ENCODE results near the gene EDDM3A.
"Not testable (repeated sequence)": the region's sequence is repeated elsewhere in the genome, so short reads cannot be mapped to it uniquely, and the experiment has no call there.

The EDDM3A gene

GRCh38 chr14:20750194-20750593 is 4.5 kb downstream of the EDDM3A start:
- DNase-seq (ENCODE audit: insufficient read length, low spot score): no peak
- no peak for TF ChIP-seq TAF1 (IDR thresholded peaks at IDR 0.05; ENCODE audit: low read depth, low read length)
- no peak for TF ChIP-seq POLR2AphosphoS5 (IDR thresholded peaks at IDR 0.05; ENCODE audit: low read depth, low read length)
- no peak for TF ChIP-seq POLR2A (IDR thresholded peaks at IDR 0.05; ENCODE audit: low read depth, low read length)
- TF ChIP-seq POU2F2 (IDR thresholded peaks at IDR 0.05; ENCODE audit: low read depth, low read length): no peak
- no peak for TF ChIP-seq SPI1 (IDR thresholded peaks at IDR 0.05; ENCODE audit: low read depth, low read length)
- no peak for TF ChIP-seq PAX5 (IDR thresholded peaks at IDR 0.05; ENCODE audit: insufficient read depth, low read length, severe bottlenecking)
- no peak for FAIRE-seq

GRCh38 chr14:20751963-20752562 is 6.4 kb downstream of the EDDM3A start:
- no peak for DNase-seq (ENCODE audit: insufficient read length, low spot score)
- no peak for FAIRE-seq
- TF ChIP-seq POLR2A (IDR thresholded peaks at IDR 0.05; ENCODE audit: low read depth, low read length) (no peak), PAX5 (IDR thresholded peaks at IDR 0.05; ENCODE audit: insufficient read depth, low read length, severe bottlenecking) (no peak), TAF1 (IDR thresholded peaks at IDR 0.05; ENCODE audit: low read depth, low read length) (no peak), POU2F2 (IDR thresholded peaks at IDR 0.05; ENCODE audit: low read depth, low read length) (no peak), POLR2AphosphoS5 (IDR thresholded peaks at IDR 0.05; ENCODE audit: low read depth, low read length) (no peak), SPI1 (IDR thresholded peaks at IDR 0.05; ENCODE audit: low read depth, low read length) (no peak)

- FAIRE-seq (no peak), DNase-seq (ENCODE audit: insufficient read length, low spot score) (no peak)
- no peak for TF ChIP-seq TAF1 (IDR thresholded peaks at IDR 0.05; ENCODE audit: low read depth, low read length)
- TF ChIP-seq POLR2A (IDR thresholded peaks at IDR 0.05; ENCODE audit: low read depth, low read length): no peak
- no peak for TF ChIP-seq POU2F2 (IDR thresholded peaks at IDR 0.05; ENCODE audit: low read depth, low read length)
- TF ChIP-seq PAX5 (IDR thresholded peaks at IDR 0.05; ENCODE audit: insufficient read depth, low read length, severe bottlenecking): no peak
- no peak for TF ChIP-seq SPI1 (IDR thresholded peaks at IDR 0.05; ENCODE audit: low read depth, low read length)
- no peak for TF ChIP-seq POLR2AphosphoS5 (IDR thresholded peaks at IDR 0.05; ENCODE audit: low read depth, low read length)
Measured at GRCh38 chr14:20754308-20754707, 8.6 kb downstream of the EDDM3A start.

- no peak for DNase-seq (ENCODE audit: insufficient read length, low spot score)
- TF ChIP-seq SPI1 (IDR thresholded peaks at IDR 0.05; ENCODE audit: low read depth, low read length) (no peak), POLR2A (IDR thresholded peaks at IDR 0.05; ENCODE audit: low read depth, low read length) (no peak), POU2F2 (IDR thresholded peaks at IDR 0.05; ENCODE audit: low read depth, low read length) (no peak), TAF1 (IDR thresholded peaks at IDR 0.05; ENCODE audit: low read depth, low read length) (no peak), POLR2AphosphoS5 (IDR thresholded peaks at IDR 0.05; ENCODE audit: low read depth, low read length) (no peak), PAX5 (IDR thresholded peaks at IDR 0.05; ENCODE audit: insufficient read depth, low read length, severe bottlenecking) (no peak)
- FAIRE-seq: no peak
Measured at GRCh38 chr14:20755037-20755436, 9.3 kb downstream of the EDDM3A start.

- TF ChIP-seq SPI1 (IDR thresholded peaks at IDR 0.05; ENCODE audit: low read depth, low read length) (no peak), POLR2A (IDR thresholded peaks at IDR 0.05; ENCODE audit: low read depth, low read length) (no peak)
- FAIRE-seq: no peak
- DNase-seq (ENCODE audit: insufficient read length, low spot score): no peak
Measured at GRCh38 chr14:20757965-20758364, 12.3 kb downstream of the EDDM3A start.

- DNase-seq (ENCODE audit: insufficient read length, low spot score); FAIRE-seq: not testable (repeated sequence)
Measured at GRCh38 chr14:20759465-20759864, 13.8 kb downstream of the EDDM3A start.

GRCh38 chr14:20760950-20761349 is 15.3 kb downstream of the EDDM3A start:
- no peak for DNase-seq (ENCODE audit: insufficient read length, low spot score)
- TF ChIP-seq TAF1 (IDR thresholded peaks at IDR 0.05; ENCODE audit: low read depth, low read length) (no peak), POLR2AphosphoS5 (IDR thresholded peaks at IDR 0.05; ENCODE audit: low read depth, low read length) (no peak), PAX5 (IDR thresholded peaks at IDR 0.05; ENCODE audit: insufficient read depth, low read length, severe bottlenecking) (no peak), SPI1 (IDR thresholded peaks at IDR 0.05; ENCODE audit: low read depth, low read length) (no peak), POU2F2 (IDR thresholded peaks at IDR 0.05; ENCODE audit: low read depth, low read length) (no peak), POLR2A (IDR thresholded peaks at IDR 0.05; ENCODE audit: low read depth, low read length) (no peak)
- no peak for FAIRE-seq

- DNase-seq (ENCODE audit: insufficient read length, low spot score) (no peak), FAIRE-seq (no peak)
- TF ChIP-seq SPI1 (IDR thresholded peaks at IDR 0.05; ENCODE audit: low read depth, low read length): no peak
- TF ChIP-seq POU2F2 (IDR thresholded peaks at IDR 0.05; ENCODE audit: low read depth, low read length): no peak
- no peak for TF ChIP-seq POLR2A (IDR thresholded peaks at IDR 0.05; ENCODE audit: low read depth, low read length)
- no peak for TF ChIP-seq PAX5 (IDR thresholded peaks at IDR 0.05; ENCODE audit: insufficient read depth, low read length, severe bottlenecking)
- no peak for TF ChIP-seq POLR2AphosphoS5 (IDR thresholded peaks at IDR 0.05; ENCODE audit: low read depth, low read length)
- no peak for TF ChIP-seq TAF1 (IDR thresholded peaks at IDR 0.05; ENCODE audit: low read depth, low read length)
Measured at GRCh38 chr14:20768593-20768892, 22.9 kb downstream of the EDDM3A start.

- DNase-seq (ENCODE audit: insufficient read length, low spot score) (no peak), FAIRE-seq (no peak)
- no peak for TF ChIP-seq POLR2A (IDR thresholded peaks at IDR 0.05; ENCODE audit: low read depth, low read length)
- no peak for TF ChIP-seq POU2F2 (IDR thresholded peaks at IDR 0.05; ENCODE audit: low read depth, low read length)
- TF ChIP-seq POLR2AphosphoS5 (IDR thresholded peaks at IDR 0.05; ENCODE audit: low read depth, low read length): no peak
- TF ChIP-seq PAX5 (IDR thresholded peaks at IDR 0.05; ENCODE audit: insufficient read depth, low read length, severe bottlenecking): no peak
- TF ChIP-seq TAF1 (IDR thresholded peaks at IDR 0.05; ENCODE audit: low read depth, low read length): no peak
- no peak for TF ChIP-seq SPI1 (IDR thresholded peaks at IDR 0.05; ENCODE audit: low read depth, low read length)
Measured at GRCh38 chr14:20769421-20769820, 23.7 kb downstream of the EDDM3A start.

- DNase-seq (ENCODE audit: insufficient read length, low spot score) (no peak), FAIRE-seq (no peak)
- TF ChIP-seq POLR2AphosphoS5 (IDR thresholded peaks at IDR 0.05; ENCODE audit: low read depth, low read length) (no peak), PAX5 (IDR thresholded peaks at IDR 0.05; ENCODE audit: insufficient read depth, low read length, severe bottlenecking) (no peak), SPI1 (IDR thresholded peaks at IDR 0.05; ENCODE audit: low read depth, low read length) (no peak), TAF1 (IDR thresholded peaks at IDR 0.05; ENCODE audit: low read depth, low read length) (no peak), POLR2A (IDR thresholded peaks at IDR 0.05; ENCODE audit: low read depth, low read length) (no peak), POU2F2 (IDR thresholded peaks at IDR 0.05; ENCODE audit: low read depth, low read length) (no peak)
Measured at GRCh38 chr14:20772650-20773049, 27.0 kb downstream of the EDDM3A start.

Measured in GM12891 (cell line).